Measurements from ENCODE around the gene ZBTB12.

- TF ChIP-seq CTCF (optimal IDR thresholded peaks at IDR 0.05 in 1 of 3, IDR thresholded peaks at IDR 0.05 in 1 of 3, conservative IDR thresholded peaks at IDR 0.05 in 1 of 3; ENCODE audit: extremely low read depth in 1 of 3, insufficient read depth in 2 of 3, low read length in 3 of 3) (no peak), EZH2 (IDR thresholded peaks at IDR 0.05; ENCODE audit: low read length) (no peak)
These were observed 19.5 kb downstream of the ZBTB12 start for GRCh38 chr6:31882344-31882743.

Measured in keratinocyte (primary cell).